ENCODE measurements around the gene TTLL9. TPM values are rescaled to one million over a fixed set of nuclear protein-coding genes. Genes with fewer than 3 reads are reported as not detected.
"Not testable (repeated sequence)": the region's sequence is repeated elsewhere in the genome, so short reads cannot be mapped to it uniquely, and the experiment has no call there.

The TTLL9 gene
- total RNA-seq, 1 donor from 2014 or later, result not detected

GRCh38 chr20:31917962-31918412 lies 47.6 kb downstream of the TTLL9 start:
- intact Hi-C loops (cut with micrococcal nuclease), result not testable (repeated sequence)

- intact Hi-C loops (cut with micrococcal nuclease), result no loop called here
Measured at GRCh38 chr20:31918466-31919105, 48.2 kb downstream of the TTLL9 start.

- intact Hi-C loops (cut with micrococcal nuclease), result no loop called here
Measured at GRCh38 chr20:31919410-31920155, 49.1 kb downstream of the TTLL9 start.

GRCh38 chr20:31920275-31920855 lies 49.9 kb downstream of the TTLL9 start:
- intact Hi-C loops (cut with micrococcal nuclease), result no loop called here

GRCh38 chr20:31921480-31921879 lies 51.0 kb downstream of the TTLL9 start:
- intact Hi-C loops (cut with micrococcal nuclease), result not testable (repeated sequence)

GRCh38 chr20:31922181-31922580 lies 51.7 kb downstream of the TTLL9 start:
- intact Hi-C loops (cut with micrococcal nuclease), result no loop called here

- intact Hi-C loops (cut with micrococcal nuclease), result no loop called here
Measured at GRCh38 chr20:31922588-31922987, 52.2 kb downstream of the TTLL9 start.

GRCh38 chr20:31923388-31924331 lies 53.2 kb downstream of the TTLL9 start:
- intact Hi-C loops (cut with micrococcal nuclease), result no loop called here

- intact Hi-C loops (cut with micrococcal nuclease), result no loop called here
Measured at GRCh38 chr20:31924561-31924960, 54.1 kb downstream of the TTLL9 start.

- intact Hi-C loops (cut with micrococcal nuclease), result no loop called here
Measured at GRCh38 chr20:31925631-31926030, 55.2 kb downstream of the TTLL9 start.

GRCh38 chr20:31926493-31926892 lies 56.1 kb downstream of the TTLL9 start:
- intact Hi-C loops (cut with micrococcal nuclease), result no loop called here

GRCh38 chr20:31927627-31928159 lies 57.3 kb downstream of the TTLL9 start:
- intact Hi-C loops (cut with micrococcal nuclease), result no loop called here

GRCh38 chr20:31929631-31930030 lies 59.2 kb downstream of the TTLL9 start:
- intact Hi-C loops (cut with micrococcal nuclease), result not testable (repeated sequence)

- intact Hi-C loops (cut with micrococcal nuclease), result no loop called here
Measured at GRCh38 chr20:31930779-31931178, 60.3 kb downstream of the TTLL9 start.

GRCh38 chr20:31933698-31934097 lies 63.3 kb downstream of the TTLL9 start:
- intact Hi-C loops (cut with micrococcal nuclease), result no loop called here

- intact Hi-C loops (cut with micrococcal nuclease), result no loop called here
Measured at GRCh38 chr20:31934491-31934890, 64.1 kb downstream of the TTLL9 start.

- intact Hi-C loops (cut with micrococcal nuclease), result no loop called here
Measured at GRCh38 chr20:31934968-31935764, 64.7 kb downstream of the TTLL9 start.

- intact Hi-C loops (cut with micrococcal nuclease), result no loop called here
Measured at GRCh38 chr20:31936420-31936819, 66.0 kb downstream of the TTLL9 start.

- intact Hi-C loops (cut with micrococcal nuclease), result no loop called here
Measured at GRCh38 chr20:31937820-31938219, 67.4 kb downstream of the TTLL9 start.

GRCh38 chr20:31939661-31940060 lies 69.2 kb downstream of the TTLL9 start:
- intact Hi-C loops (cut with micrococcal nuclease), result no loop called here
